Measurements from ENCODE around the gene KCNH1. TPM values are rescaled to one million over a fixed set of nuclear protein-coding genes. Genes with fewer than 3 reads are reported as not detected.
A peak's percentile ranks its signal among the peaks of the same experiment; 100 is the strongest.
"Not testable (repeated sequence)": the region's sequence is repeated elsewhere in the genome, so short reads cannot be mapped to it uniquely, and the experiment has no call there.

The KCNH1 gene
- total RNA-seq, 1 donor from 2014 or later, result 10.1 TPM

GRCh38 chr1:210980082-210980481, 153.9 kb downstream of the KCNH1 start:
- TF ChIP-seq CTCF (conservative IDR thresholded peaks at IDR 0.05; ENCODE audit: low read depth, low read length), result no peak
- H3K4me3 ChIP-seq (ENCODE audit: low read depth, low read length), result no peak overlapping the region
- DNase-seq (ENCODE audit: low read depth), result no peak

GRCh38 chr1:210978974-210979354, 155.0 kb downstream of the KCNH1 start:
- TF ChIP-seq CTCF (conservative IDR thresholded peaks at IDR 0.05; ENCODE audit: low read depth, low read length), result no peak
- no peak overlapping the region for H3K4me3 ChIP-seq (ENCODE audit: low read depth, low read length)
- DNase-seq (ENCODE audit: low read depth), result peak; percentile 31

GRCh38 chr1:210978316-210978973, 155.5 kb downstream of the KCNH1 start:
- no peak for TF ChIP-seq CTCF (conservative IDR thresholded peaks at IDR 0.05; ENCODE audit: low read depth, low read length)
- DNase-seq (ENCODE audit: low read depth), result peak; percentile 99
- H3K4me3 ChIP-seq (ENCODE audit: low read depth, low read length), result no peak overlapping the region

- H3K4me3 ChIP-seq (ENCODE audit: low read depth, low read length), result no peak overlapping the region
- TF ChIP-seq CTCF (conservative IDR thresholded peaks at IDR 0.05; ENCODE audit: low read depth, low read length), result no peak
- no peak for DNase-seq (ENCODE audit: low read depth)
Measured at GRCh38 chr1:210951279-210951678, 182.7 kb downstream of the KCNH1 start.

- TF ChIP-seq CTCF (conservative IDR thresholded peaks at IDR 0.05; ENCODE audit: low read depth, low read length), result peak; percentile 82
- not testable (repeated sequence) for H3K4me3 ChIP-seq (ENCODE audit: low read depth, low read length); DNase-seq (ENCODE audit: low read depth)
Measured at GRCh38 chr1:210949940-210950546, 183.9 kb downstream of the KCNH1 start.

GRCh38 chr1:210949489-210949888, 184.5 kb downstream of the KCNH1 start:
- TF ChIP-seq CTCF (conservative IDR thresholded peaks at IDR 0.05; ENCODE audit: low read depth, low read length), result no peak
- H3K4me3 ChIP-seq (ENCODE audit: low read depth, low read length), result no peak overlapping the region
- DNase-seq (ENCODE audit: low read depth), result no peak

GRCh38 chr1:210949039-210949438, 184.9 kb downstream of the KCNH1 start:
- H3K4me3 ChIP-seq (ENCODE audit: low read depth, low read length), result no peak overlapping the region
- no peak for DNase-seq (ENCODE audit: low read depth)
- TF ChIP-seq CTCF (conservative IDR thresholded peaks at IDR 0.05; ENCODE audit: low read depth, low read length), result no peak

Measured in epithelial cell of proximal tubule (primary cell).